GM21381 (cell line): ENCODE measurements around the gene EVA1C.
"Not testable (repeated sequence)": the region's sequence is repeated elsewhere in the genome, so short reads cannot be mapped to it uniquely, and the experiment has no call there.

Experiments
- ATAC-seq: cut with Tn5 transposase; IDR thresholded peaks from one replicate; pipeline ENCODE4 v1.9.1; 2021; ENCODE audit warnings: mild to moderate bottlenecking, moderate library complexity; ENCODE audit not compliant: unreplicated experiment

Gene EVA1C

DNA sequence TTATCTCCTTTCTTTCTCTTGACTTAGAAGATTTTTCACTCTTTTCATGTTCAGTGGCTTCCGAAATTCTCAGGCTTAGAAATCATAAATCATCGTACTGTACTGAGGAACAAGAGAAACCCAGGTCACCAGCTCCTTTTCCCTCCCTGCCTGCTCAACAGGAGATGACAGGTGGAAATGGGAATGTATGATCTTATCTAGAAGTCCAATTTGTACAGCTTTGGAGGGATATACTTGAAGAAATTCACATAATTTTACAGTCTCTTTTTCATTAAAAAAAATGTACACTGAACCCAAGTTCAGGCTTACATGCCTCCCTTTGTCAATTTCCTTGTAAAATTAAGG lies 11.7 kb downstream of the EVA1C start:
- ATAC-seq: no peak

GRCh38 chr21:32424674-32425073 lies 12.2 kb downstream of the EVA1C start:
- no peak for ATAC-seq

- no peak for ATAC-seq
Observed at GRCh38 chr21:32425628-32426027, 13.1 kb downstream of the EVA1C start.

DNA sequence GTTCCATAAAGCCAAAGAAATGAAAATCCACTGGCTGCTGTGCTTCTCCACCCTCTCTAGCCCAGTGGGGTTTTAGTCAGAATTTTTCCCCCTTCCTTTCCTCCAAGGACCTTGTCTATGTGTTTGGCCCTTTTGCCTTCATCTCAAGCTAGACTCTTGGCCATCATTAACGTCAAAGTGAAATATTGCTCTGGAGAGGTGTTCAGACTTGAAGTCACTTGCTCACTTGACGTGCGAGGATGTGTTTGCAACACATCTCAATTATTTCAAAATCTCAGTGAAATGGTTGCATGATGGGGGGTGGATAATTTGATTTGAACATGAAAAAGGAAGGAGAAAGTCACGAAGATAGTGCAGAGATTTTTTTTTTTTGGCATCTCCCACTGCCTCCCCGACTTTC lies 13.6 kb downstream of the EVA1C start:
- no peak for ATAC-seq

DNA sequence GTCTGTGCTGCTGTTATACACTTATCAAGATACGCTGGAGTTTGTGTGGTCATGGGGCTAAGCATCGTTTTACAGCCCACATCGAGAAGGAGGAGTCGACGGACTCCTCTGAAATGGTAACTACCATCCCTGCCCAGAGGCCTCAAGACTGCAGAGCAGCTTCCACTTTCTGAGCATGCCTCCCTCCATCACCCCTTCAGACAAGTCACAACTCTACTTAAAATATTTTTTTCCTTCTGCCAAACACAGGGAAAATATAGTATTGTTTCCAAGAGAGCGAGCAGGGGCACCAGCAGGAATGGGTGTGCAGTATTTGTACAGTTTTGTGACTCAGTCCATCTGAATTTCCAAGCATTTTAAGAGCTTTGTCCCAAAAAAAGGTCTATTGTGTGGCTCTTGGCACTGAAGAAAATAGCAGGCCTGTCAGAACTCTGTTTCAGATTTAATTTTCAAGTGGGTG lies 14.1 kb downstream of the EVA1C start:
- ATAC-seq: no peak

DNA sequence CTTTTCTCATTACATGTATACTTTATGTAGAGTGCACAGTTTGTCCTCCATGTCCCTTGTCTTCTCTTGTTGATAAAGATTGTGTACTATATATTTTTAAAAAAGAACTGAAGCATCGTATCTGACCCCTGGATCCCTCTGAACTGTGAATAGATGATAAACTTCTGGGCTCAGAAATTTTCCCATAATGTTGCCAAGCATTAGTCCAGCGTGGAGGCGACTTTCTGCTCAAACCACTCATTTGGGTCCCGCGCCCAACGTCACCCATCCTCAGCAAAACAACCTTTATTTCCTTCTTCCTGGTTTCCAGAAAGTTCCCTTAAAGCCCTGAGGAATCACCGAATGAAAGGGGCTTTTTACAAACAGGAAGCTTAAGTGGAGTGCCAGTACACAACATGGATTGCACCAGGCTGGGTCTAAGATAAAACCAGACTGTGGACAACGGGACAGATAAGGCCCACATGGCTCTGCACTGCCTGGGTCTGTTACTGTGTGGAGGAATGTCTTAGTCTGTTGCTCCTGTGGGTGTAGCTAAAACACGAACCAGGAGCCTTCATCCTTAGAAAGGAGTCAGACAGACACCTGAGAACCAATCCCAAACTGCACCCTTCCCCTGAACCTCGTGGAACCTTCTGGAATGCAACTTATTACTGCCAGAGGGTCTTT lies 15.6 kb downstream of the EVA1C start:
- ATAC-seq: no peak

DNA sequence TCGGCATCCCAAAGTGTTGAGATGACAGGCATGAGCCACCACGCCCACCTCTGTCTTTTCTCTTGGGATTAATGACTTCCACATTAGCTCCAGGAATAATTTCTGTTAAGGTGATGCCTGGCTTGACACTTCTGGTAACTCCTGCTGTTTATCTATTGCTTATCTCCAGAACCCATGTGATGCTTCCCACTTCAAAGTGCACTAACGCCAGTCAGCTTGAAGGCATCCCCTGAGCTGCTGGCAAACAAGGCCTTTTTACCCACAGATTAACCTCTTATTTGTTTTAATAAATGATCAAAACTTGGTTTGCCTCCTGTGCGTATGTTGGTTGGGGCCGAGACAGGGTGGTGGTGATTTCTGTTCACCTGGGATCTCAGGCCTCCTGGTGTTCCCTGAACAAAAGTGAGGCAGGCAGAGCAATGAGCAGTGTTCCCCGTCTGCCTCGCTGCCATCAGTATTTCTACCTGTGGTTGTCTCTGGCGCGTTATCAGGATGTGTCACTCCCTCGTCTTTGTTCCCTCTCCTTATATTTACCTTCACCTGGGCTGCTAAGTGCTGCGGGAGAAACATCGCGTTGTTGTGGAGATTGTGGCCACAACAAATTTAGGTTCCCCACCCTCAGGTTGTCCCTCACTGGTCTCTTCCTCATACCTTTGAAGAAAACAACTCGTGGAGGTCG lies 20.6 kb downstream of the EVA1C start:
- ATAC-seq: not testable (repeated sequence)

- ATAC-seq: no peak
Observed at GRCh38 chr21:32437729-32438128, 25.2 kb downstream of the EVA1C start.

GRCh38 chr21:32442566-32443318 lies 30.2 kb downstream of the EVA1C start:
- no peak for ATAC-seq

- no peak for ATAC-seq
Observed at GRCh38 chr21:32445101-32445500, 32.6 kb downstream of the EVA1C start.

GRCh38 chr21:32446440-32446839 lies 33.9 kb downstream of the EVA1C start:
- not testable (repeated sequence) for ATAC-seq

DNA sequence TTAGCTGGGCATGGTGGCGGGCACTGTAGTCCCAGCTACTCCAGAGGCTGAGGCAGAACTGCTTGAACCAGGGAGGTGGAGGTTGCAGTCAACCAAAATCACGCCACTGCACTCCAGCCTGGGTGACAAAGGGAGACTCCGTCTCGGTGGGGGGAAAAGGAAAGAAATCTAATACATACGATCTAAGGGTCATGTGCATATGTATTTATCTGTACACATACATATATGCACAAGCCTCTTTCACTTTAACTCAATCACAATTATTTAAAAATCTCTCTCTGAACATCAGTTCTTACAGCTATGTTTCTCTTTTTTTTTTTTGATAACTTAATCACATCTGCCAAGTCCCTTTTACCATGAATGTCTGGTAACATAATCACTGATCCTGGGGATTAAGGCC lies 34.7 kb downstream of the EVA1C start:
- ATAC-seq: no peak

- no peak for ATAC-seq
Observed at GRCh38 chr21:32448803-32449594, 36.5 kb downstream of the EVA1C start.

- not testable (repeated sequence) for ATAC-seq
Observed at GRCh38 chr21:32450881-32451701, 38.6 kb downstream of the EVA1C start.

DNA sequence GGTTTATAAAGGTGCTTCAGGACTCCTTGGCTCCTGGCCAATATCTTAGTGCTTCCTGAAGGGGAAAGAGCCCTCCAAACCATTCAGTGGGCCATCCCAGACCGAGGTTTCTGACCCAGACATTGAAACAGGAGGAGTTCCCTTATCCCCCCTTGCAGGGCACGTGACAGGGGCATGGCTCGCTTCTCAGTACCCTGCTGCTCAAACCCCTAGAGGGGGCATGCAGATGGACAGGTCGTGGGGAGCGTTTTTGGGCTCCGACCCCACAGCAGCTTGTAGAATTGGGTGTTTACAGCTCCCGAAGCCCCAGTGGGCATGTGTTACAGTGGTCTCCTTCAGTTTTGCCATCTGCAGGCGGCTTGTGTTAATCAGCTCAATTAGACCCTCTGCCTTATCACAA lies 39.7 kb downstream of the EVA1C start:
- not testable (repeated sequence) for ATAC-seq

- no peak for ATAC-seq
Observed at GRCh38 chr21:32452641-32453040, 40.1 kb downstream of the EVA1C start.

GRCh38 chr21:32455548-32455947 lies 43.0 kb downstream of the EVA1C start:
- ATAC-seq: no peak

DNA sequence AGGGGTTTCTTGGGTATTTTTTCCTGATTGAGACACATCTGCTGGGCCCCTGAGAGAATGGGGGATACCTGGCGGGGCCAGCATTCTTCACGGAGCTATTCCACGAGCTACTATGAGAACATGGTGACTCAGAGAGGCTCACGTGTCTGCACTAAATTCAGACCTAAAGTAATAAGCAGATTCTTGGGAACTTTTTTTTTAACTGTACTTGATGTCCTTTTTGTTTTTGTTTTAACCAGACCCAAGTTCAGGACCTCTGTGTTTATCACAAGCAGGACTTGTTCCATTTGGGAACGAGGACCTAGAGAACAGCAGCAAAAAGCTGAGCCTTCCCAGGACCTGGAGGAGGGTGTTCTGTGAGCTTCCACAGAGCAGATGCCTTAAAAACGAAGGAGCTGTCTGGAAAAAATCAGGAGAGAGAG lies 44.0 kb downstream of the EVA1C start:
- no peak for ATAC-seq

DNA sequence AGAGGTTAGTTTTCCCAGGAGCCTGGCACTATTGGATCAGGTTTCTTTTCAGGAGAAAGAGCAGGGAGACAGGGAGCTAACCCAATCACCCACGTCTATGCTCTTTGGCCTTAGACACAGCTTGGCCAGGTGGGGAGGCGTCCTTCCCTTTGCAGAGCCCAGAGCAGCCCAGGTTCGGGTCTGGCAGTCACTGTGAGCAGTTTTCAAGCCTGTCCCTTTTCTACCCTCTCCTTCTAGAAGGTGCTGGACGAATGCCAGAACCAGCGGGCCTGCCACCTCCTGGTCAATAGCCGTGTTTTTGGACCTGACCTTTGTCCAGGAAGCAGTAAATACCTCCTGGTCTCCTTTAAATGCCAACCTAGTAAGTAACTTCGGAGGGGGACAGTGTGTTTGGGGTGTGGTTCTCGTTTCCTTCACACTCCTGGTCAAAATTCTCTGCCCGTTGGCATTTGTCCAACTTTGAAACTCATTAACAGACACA lies 44.9 kb downstream of the EVA1C start:
- ATAC-seq: no peak

DNA sequence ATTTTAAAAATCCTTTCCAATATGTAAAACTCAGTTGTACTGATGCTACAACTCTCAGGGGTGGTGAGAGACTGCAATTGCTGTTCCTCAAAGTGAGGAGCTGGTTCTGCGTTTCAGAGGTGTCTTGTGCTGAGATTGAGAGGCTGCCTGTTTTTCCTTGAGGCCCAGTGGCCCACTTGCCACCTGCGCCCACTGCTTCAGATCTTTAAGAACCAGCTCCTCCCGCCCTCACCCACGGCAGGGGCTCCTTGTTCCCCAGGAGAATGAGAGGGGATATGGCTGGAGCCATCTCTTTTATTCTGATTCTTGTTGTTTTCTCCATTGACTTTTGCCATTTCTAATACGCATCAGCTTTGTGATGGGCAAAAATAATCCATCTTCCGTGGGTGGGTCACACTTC lies 45.5 kb downstream of the EVA1C start:
- no peak for ATAC-seq
